ENCODE data around the gene ALG1L2.
"Not testable (repeated sequence)": the region's sequence is repeated elsewhere in the genome, so short reads cannot be mapped to it uniquely, and the experiment has no call there.

DNA sequence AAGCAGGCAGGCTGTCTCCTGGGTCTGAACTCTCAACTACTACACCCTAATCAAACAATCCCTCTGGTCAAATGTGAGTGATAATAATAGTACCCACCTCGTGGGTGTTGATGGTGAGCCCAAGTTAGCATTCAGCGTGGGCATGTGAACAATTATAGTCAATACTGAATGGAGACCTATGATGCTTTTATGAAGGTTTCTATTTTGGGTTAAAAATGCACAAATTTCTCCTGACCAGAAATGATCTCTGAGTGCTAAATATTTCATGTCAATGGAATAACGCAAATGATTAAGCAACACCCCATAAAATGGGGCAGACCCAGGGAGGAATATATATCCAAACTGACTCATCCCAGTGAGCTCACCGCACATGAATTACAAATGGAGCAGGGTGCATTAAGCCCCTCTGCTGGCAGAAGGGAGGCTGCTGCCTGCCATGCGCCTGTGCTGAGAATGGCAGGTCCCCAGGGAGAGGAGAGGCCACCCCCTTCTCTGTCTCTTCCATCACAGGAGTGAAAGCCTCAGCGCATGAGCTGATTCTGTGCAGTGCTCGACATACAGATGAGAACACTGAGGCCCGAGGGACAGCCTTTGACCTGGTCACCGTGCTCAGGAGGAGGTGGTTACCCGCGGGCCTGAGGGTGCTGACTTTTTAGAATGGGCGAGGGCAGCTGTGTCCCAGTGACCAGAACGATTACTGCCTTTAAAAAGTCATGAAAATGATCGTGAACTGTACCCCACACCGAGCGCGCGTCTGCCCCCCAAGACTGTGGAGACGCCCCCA is 28.9 kb downstream of the ALG1L2 start:
- not testable (repeated sequence) for TF ChIP-seq POLR2A, CTCF, POLR2AphosphoS5, EP300 (IDR thresholded peaks at IDR 0.05)

All from sigmoid colon (tissue), 4 donors.